HG02763 (cell line): ENCODE data around the gene CTNS.

ENCODE experiments used
- ATAC-seq: cut with Tn5 transposase; IDR thresholded peaks from one replicate; pipeline ENCODE4 v1.9.1; 2021; ENCODE audit warnings: mild to moderate bottlenecking, moderate library complexity; ENCODE audit not compliant: unreplicated experiment

CTNS gene

DNA sequence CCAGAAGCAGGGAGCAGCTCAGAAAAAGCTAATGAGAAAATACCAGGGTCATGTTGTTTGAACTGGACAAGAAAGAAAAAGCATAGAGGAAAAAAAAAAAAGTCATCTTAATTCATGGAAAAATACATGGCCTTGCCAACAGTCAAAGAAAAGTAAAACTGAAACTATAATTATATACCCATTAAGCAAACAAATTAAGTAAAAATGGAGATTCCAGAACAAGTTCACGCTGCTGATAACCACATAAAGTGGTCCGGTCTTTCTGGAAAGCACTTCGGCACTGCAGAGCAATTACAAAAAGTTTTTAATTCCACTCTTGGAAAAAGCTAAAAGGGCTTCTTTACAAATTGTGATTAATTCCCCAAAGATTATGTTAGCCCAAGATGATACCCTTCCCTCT is 71.8 kb downstream of the CTNS start:
- no peak for ATAC-seq

DNA sequence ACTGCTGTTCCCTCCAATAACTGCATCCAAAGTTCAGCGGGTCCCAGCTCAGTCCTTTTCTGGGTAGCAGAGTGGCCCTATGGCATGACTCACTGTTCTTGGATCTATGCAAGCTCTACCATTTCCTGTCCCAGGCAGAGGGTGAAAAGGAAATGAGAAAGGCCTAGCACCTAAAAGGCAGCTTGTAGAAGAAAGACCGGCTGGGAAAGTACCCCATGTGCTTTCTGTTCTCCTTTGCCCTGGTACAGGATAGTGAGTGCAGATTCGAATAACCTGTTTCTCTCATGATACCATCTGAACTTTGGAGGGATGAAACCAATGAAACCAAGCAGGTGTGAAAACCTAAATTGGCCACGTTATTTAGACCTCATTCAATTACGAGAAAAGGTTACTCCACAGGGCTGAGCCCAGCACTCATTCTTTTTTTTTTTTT is 74.4 kb downstream of the CTNS start:
- ATAC-seq = peak; percentile 94
